ENCODE data around the gene PABPC1L.

The PABPC1L gene

DNA sequence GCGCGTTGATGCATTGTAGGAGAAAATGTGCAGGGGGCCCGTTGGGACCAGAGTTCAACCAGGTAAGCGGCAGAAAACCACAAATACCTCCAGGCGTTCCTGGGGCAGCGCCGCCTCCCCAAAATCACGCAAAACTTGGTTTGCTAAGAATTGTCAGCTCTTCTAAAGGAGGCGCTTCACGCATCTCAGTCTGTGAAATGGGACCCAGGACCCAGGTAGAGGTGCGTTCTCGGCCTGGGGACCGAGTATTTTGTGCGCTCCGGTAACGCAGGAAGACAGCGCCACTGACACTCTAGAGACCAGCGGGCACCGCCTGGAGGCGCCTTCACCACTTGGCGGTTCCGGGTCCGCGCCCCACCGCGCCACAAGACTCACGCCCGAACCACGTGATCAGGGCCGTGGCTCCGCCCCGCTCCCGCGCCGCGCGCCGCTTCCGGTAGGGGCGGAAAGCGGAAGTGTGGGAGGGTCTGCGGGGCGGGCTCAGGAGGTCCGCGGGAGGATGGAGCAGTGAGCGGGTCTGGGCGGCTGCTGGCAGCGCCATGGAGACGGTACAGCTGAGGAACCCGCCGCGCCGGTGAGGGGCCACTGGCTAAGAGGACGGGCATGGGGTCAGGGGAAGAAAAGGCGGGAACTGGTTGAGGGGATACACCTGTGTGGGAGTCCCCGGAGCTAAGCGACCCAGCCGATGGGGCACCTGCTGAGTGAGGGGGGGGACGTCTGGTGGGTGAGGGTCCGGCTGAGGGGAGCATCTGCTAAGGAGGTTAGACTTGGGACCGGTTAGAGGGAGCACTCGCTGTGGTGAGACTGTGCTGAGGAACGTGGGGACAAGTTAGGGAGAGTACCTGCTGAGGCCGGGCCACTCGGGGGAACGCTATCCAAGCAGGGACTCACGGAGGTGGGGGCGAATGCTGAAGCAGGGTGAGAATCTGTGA lies 56.4 kb downstream of the PABPC1L start, which contains the start of gene STK4:
STK4 (plus strand) TSS at position 483 of the 932 bp plus-strand sequence; CDS start at position 540, 57 bp downstream.
- peak; percentile 59 to 96 (median 88) for DNase-seq

DNA sequence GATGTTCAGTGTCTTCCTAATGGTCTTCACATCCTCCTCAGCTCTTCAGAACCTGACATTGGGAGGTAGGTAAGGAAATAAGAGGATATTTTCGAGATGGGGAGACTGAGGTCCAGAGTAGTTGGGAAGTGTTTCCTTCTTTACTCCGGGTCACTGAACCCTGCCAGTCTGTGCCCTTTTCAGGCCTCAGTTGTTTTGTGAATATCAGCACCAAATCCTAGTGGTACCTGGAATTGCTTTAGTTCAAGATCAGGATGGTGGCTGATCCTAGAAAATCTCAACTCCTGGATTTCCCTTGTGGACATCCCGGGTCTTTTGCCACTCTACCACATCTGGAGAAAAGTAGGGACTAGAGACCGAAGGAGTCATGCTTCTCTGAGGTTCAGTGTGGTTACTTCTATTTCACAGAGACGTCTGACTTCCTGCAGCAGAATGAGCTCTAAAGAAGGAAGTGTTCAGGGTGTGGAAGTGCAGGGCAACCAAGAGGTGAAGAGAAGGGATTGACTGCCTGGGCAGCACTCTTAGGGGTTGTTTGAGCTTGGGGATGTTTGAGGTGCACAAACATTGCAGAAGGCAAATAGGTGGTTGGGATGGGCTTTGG lies 57.4 kb downstream of the PABPC1L start:
- DNase-seq = peak in 1 of 51 donors; percentile 13

DNA sequence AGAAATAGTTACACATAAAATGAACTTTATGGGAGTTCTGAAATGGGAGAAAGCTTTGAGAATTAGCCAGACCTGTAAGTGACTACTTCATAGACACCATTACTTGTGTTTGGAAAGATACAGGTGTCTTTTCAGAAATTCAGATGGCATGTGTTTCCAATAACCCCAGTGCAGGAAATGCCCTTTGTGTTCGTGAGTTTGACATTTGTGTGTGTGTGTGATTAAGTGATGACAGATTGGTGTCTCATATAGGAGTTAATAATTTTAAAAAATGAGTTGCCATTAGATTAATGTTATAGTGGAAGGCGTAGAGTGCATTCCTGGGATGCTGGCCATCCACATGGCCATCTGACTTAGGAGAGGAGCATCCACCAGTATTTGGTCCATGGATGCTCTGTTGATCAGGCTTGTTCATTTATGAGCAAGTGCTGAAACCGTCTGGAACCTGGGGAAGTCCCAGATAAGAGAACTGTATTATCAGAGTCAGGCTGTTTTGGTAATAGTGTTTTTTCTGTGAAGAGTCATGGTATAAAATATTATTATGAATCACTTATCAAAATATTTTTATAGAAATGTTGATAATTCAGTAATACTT lies 59.5 kb downstream of the PABPC1L start:
- no peak for DNase-seq

DNA sequence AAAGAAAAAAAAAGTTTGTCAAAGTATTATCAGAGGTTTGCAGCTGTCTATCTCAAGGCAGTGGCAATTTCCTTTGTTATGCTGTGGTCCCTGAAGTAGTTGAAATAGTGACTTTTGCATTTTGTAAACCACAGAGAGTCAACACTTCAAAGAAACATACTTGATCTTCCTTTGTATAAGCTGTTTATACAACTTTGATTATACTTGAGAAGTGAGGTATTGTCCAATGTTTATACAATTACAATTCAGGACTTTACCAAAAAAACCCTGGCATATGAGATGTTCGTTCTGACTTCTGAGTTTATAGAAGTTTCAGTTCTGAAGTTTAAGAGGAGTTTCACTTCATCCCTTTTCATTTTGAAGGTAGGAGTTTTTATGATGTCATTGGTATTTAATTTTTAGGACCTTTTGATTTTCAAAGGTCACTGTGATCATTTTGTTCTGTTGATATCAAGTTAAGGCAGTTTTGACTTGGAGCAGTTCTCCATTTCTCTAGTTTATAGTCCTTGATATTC lies 60.4 kb downstream of the PABPC1L start:
- no peak for DNase-seq

DNA sequence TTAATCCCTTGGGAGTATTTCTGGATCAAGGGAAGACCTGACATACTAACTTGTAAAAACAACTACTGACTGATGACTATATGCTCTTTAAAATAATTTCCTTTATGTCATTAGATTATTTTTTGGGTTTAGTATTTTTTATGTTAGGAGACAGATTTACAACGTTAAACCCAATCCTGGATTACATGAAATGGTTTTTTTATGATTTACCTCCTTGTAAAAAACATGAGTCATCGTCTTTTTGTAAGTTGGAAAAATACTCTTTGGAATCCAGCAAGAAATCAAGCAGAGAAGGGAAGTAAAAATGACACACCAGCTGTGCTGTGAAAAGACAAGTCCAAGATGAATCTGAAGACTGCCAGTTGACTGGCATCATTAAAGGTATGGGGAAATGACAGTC lies 63.2 kb downstream of the PABPC1L start:
- DNase-seq = no peak

DNA sequence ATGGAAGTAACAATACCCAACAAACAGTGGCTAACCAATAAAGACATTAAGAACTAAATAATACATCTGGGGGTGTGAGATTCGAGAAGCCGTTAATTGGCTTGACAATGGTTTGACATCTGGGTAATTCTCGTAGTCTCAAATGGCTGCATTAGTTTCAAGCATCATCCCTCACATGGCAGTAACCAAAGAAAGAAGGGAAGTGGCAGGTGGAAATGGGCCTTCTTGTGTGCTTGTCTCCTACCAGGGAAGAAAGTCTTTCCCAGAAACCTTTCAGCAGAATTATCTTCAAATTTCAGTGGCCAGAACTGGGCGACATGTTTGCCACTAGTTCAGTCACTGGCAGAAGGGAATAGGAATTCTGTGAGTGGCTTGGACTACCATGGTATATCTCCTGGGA lies 66.8 kb downstream of the PABPC1L start:
- DNase-seq = no peak

DNA sequence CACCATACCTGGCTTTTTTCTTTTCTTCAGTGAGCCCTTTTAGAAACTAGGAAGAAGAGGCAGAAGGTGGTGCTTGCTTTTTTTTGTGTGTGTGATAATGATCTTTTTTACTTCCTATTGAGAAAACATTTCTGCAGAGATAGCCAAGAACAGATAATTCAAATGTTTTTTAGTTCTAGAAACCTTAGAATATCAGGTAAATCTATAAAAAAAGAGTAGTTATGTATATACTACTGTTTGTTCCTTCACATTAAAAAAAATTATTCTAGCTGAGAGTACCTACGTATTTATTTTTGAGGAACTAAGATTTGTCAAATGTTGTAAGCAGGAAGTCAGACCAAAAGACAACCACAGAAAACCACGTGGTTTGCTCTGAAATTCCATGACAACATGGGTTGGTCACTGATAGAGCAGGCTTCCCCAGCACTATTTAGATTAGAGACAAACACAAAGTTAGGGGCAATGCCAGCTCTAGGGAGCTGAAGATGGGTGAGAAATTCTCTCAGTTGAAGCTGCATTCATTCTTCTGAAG lies 69.3 kb downstream of the PABPC1L start:
- DNase-seq = peak in 1 of 51 donors; percentile 10

DNA sequence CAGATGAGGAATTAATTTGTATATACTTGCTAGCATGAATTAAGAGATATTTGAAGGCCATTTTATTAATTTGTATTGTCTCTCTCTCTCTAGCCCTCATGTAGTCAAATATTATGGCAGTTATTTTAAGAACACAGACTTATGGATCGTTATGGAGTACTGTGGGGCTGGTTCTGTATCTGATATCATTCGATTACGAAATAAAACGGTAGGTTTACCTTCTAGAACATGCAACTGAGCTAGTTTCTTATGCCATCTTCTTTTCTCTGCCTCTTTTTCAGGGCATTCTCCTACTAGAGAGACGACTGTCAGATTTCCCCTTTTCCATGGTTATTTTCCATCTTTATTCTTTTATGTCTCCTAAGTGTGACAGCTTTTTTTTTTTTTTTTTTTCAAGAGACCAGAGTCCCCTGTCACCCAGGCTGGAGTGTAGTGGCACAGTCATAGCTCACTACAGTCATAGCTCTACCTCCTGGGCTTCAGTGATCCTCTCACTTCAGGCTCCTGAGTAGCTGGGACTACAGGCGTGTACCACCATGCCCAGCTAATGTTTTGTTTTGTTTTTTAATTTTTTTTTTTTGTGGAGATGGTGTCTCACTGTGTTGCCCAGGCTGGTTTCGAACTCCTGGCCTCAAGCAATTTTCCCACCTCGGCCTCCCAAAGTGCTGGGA lies 72.0 kb downstream of the PABPC1L start:
- DNase-seq = no peak

DNA sequence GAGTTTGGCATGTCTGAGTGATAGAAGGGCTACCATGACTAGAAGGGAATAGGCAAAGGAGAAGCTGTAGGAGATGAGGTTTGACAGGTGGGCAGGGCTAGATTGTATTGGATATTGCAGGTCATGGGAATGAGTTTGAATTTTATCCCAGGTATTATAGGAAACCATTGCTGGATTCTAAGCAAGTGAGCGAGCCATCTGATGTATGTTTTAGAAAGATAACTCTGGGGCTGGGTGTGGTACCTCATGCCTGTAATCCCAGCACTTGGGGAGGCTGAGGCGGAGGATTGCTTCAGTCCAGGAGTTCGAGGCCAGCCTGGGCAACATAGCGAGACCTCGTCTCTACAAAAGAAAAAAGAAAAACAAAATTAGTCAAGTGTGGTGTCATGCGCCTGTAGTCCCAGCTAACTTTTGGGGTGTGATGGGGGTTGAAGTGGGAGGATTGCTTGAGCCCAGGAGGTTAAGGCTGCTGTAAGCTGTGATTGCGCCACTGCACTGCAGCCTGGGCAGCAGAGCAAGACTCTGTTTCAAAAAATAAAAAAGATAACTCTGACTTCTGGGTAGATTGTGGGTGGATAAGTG lies 73.3 kb downstream of the PABPC1L start:
- DNase-seq = no peak

DNA sequence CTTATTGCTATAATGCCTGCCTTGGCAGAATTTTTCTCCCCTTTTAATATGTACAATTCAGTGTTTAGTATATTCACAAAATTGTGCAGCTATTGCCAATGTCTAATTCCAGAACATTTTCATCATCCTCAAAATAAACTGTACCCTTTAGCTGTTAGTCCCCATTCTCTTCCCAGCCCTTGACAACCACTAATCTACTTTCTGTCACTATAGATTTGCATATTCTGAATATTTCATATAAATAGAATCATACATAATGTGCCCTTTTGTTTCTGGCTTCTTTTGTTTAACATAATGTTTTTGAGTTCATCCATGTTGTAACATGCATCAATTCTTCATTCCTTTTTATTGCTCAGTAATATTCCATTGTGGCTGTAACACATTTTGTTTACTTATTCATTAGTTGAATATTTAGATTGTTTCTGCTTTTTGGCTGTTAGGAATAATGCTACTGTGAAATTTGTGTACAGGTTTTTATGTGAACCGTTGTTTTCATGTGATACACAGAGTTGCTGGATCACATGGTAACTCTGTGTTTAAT lies 78.8 kb downstream of the PABPC1L start:
- DNase-seq = no peak
